ENCODE data around the gene CENPX.

Gene CENPX

DNA sequence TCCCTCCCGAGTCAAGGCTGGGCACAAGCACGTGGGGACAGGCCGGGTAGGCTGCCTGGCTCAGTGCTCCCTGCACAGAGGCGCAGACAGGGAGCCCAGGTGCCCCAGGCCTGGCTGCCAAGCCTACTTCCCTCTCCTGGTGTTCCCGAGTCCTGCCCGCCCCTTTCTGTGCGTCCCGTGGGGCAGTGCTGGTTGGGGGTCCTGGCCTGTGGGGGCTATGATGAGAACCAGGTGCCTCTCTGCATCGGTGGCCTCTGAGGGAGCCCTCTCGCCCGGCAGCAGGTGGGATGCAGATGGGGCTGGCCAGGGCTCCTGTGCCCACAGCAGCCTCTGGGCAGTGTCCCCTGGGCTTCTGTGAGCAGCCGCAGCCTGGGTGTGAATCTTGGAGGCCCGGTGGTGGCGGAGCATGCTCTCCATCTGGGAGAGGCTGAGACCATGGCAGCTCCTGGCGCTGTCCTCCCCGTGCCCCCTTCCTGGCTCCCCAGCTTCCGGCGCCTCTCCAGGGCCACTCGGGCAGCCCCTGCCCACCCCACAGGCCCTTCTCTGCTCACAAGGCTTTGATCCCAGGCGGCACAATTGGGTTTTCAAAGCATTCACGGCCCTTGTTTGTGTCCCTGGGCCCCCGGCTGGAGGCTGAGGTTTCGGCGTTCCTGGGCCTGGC is 7.2 kb downstream of the CENPX start:
- in situ Hi-C loops (cut with HindIII; ENCODE audit: low sequenced_read_pairs) = loop anchor here (10.0 kb wide), 1 partner anchor 399 kb away; the partner anchor contains the start of genes HEXD and OGFOD3

DNA sequence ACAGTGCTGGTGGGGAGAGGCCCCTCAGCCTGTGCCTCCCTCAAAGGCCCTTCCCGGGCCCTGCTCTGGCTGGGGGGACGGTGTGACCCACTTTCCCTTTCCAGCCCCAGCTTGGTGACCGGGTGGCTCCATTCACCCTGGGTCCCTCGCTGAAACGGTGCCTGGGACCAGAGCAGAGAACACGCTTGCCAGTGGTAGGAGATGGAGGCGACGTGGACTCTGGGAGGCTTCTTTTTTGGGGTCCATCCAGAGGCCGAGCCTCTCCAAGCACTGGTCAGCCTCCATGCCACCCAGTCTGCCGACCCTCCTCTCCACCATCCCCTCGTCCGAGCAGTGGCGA is 7.7 kb downstream of the CENPX start:
- in situ Hi-C loops (cut with HindIII; ENCODE audit: low sequenced_read_pairs) = loop anchor here (10.0 kb wide), 1 partner anchor 400 kb away; the partner anchor contains the start of genes HEXD and OGFOD3

DNA sequence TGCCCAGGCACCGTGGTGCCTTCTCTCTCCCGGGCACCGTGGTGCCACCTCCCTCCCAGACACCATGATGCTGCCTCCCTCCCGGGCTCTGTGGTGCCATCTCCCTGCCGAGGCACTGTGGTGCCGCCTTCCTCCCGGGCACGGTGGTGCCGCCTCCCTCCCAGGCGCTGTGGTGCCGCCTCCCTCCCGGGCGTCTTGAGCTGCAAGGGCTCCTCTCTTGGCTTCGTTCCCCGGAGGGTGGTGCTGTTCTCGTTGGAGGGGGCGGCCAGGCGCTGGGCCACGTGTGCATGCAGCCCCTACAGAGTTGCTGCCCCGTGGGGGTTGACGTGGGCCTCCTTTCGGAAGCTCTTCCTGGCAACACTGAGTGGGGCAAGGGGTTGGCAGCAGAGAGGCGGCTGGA is 8.2 kb downstream of the CENPX start:
- in situ Hi-C loops (cut with HindIII; ENCODE audit: low sequenced_read_pairs) = loop anchor here (10.0 kb wide), 1 partner anchor 400 kb away; the partner anchor contains the start of genes HEXD and OGFOD3

DNA sequence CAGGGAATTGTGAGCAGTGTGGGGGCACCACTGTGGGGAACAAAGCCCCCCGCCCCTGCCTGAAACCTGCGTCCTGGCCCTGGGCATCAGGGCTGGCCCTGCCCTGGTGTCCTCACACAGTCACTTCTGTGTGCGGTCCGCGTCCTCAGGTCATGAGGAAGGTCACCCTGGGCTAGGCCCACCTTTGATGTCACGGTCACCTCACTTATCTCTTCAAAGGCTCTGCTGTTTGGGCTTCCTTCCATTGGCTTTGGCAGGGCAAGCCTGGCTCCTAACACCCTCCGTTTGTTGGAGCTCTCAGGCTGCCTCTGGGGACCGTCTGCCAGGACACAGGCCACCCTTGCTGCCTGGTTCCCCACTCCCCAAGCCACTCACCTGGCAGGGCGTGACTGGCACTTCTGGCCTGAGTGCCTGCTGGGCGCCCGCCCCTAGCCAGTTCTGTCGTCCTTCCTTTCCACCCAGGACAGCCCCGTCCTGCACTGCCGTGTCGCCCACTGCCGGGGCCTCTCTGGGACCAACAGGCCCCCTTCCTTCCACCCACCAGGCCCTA is 8.8 kb downstream of the CENPX start:
- in situ Hi-C loops (cut with HindIII; ENCODE audit: low sequenced_read_pairs) = loop anchor here (10.0 kb wide), 1 partner anchor 401 kb away; the partner anchor contains the start of genes HEXD and OGFOD3

DNA sequence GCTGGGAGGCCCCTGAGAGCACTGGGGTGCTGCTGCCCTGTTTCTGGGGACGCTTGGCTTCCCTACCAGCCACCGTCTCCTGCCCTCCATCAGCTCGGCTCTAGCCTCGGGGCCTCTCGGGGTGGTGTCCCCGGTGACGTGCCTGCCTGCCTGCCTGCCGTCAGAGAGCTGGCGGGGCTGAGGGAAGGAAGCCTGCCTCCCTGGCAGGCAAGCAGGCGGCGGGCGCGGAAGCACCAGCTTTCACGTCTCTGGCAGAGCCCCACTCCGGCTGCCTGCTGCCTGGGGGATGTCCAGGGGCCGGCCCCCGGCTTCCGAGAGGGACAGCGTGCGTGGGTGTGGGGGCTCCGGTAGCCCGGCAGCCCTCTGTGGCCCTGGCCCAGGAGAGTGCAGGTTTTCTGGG is 9.3 kb downstream of the CENPX start:
- in situ Hi-C loops (cut with HindIII; ENCODE audit: low sequenced_read_pairs) = loop anchor here (10.0 kb wide), 1 partner anchor 401 kb away; the partner anchor contains the start of genes HEXD and OGFOD3

DNA sequence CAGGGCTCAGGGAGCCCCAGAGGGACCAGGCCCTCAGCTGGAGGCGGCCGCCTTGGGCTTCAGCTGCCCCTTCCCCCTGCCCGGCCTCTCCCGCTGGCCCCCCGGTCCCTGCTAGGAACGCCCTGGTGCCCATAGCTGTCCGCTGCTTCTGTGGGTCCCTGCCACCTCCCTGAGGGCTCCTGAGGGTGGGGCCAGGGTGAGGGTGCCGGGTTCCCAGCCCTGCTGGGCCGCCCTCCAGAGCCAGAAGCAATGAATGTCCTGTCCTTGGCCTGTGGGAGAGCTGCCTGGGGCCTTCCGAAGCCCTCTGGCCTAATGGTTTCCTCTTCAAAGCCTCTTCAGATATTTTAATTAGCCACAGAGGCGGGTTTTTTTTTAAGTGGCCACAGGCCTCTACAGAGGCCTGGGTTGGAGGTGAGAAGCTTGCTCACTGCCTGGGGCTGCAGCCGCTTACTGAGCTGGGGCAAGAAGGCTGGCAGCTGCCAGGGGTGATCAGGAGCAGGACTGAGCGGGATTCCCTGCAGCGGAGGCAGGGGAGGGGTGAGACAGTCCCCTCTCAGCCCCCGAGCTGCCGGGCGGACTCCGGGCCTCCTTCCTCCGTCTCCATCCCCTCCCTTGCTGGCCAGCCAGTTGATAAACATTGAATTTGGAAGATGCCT is 9.9 kb downstream of the CENPX start:
- in situ Hi-C loops (cut with HindIII; ENCODE audit: low sequenced_read_pairs) = loop anchor here (10.0 kb wide), 1 partner anchor 402 kb away; the partner anchor contains the start of genes HEXD and OGFOD3

DNA sequence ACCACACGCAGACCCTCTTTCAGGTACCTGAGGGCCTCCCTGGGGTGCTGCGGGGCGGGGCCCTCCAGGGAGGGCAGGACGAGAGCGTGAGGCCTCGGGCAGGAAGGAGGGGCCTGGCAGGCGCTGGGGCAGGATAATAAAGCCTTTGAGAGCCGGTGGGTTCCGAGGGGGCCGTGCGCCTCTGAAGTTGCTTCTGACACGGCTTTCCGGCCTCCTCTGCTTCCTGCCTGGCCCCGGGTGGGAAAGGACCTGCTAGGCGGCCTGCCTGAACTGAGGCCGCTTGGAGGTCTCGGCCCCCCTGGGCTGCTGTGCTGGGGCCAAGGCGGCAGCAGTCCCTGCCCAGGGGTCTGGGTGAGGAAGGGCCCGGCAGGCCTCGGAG is 10.4 kb downstream of the CENPX start:
- in situ Hi-C loops (cut with HindIII; ENCODE audit: low sequenced_read_pairs) = loop anchor here (10.0 kb wide), 1 partner anchor 403 kb away; the partner anchor contains the start of genes HEXD and OGFOD3

DNA sequence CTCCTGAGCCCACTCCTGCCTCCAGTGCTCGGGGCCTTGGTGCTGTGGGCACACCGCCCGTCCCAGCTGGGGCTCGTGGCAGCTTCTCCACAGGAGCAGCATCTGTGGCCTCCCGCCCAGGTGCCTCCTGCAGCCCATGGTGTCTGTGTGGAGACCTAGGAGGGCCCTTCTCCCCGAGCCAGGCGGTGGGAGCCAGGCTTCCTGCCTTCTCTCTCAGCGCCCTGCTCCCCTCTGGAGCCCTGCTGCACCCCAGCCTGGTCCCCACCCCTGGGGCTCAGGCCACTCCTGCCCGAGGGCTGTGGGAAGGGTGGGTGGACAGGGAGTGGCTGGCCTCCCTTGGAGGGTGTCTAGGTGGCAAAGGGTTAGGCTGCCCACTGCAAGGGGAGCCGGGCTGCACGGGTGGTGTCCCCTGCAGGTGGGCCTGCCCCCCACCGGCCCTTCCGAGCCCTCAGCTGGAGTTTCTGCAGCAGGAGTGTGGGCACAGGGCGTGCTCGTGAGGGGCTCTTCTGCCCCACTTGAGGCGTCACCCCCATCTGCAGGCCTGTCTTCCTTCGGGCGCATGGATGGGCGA is 11.0 kb downstream of the CENPX start:
- in situ Hi-C loops (cut with HindIII; ENCODE audit: low sequenced_read_pairs) = loop anchor here (10.0 kb wide), 1 partner anchor 403 kb away; the partner anchor contains the start of genes HEXD and OGFOD3

DNA sequence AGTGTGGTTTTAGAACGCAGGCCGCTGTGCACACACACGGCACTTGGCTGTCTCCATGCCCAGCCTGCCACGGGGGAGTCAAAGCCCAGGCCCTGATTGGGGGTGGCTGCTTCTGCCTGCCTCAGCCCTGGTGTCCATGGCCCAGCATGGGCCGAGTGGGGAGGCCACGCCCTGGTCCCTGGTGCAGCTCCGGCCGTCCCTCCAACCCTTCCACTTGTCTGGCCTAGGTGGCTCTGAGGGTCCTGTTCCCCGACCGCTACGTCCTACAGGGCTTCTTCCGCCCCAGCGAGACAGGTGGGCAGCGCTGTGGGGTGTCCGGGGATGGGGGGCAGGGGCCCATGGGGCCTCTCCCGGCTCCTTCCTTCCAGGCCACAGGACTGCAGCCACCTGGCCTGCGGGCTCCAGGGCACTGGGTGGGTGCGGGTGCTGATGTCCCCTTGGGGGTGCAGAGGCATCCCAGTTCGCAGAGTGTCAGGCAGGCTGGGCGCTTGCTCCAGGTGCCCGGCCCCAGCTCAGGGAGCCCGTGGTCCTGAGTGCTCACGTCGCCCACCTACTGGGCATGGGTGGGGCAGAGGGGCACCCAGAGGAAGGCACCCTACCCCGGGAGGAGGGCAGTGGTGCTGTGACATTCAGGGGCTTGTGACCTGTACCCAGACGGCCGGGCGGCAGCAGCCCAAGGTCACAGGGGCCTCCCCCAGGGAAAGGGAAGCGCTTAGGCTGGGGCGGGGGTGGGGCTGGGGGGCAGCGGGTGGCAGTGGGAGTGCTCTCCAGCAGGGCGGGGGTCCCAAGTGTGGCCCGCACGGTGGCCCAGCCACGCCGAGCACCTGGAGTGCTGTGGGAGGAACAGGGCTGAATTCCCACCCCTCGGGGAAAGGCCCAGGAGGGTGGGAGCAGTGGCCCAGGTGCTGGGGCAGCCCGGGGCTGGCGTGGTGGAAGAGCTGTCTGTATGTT is 11.8 kb downstream of the CENPX start:
- in situ Hi-C loops (cut with HindIII; ENCODE audit: low sequenced_read_pairs) = loop anchor here (10.0 kb wide), 1 partner anchor 404 kb away; the partner anchor contains the start of genes HEXD and OGFOD3

DNA sequence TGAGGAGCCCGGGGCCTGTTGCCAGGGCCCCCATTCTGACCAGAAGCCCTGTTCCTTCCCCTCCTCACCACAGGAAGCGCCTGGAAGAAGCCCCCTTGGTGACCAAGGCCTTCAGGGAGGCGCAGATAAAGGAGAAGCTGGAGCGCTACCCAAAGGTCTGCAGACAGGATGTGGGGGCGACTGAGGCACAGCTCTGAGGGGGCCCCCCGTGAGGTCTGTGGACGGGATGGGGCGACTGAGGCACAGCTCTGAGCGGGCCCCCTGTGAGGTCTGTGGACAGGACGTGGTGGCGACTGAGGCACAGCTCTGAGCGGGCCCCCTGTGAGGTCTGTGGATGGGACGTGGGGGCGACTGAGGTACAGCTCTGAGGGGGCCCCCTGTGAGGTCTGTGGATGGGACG is 13.3 kb downstream of the CENPX start:
- in situ Hi-C loops (cut with HindIII; ENCODE audit: low sequenced_read_pairs) = no loop called here

DNA sequence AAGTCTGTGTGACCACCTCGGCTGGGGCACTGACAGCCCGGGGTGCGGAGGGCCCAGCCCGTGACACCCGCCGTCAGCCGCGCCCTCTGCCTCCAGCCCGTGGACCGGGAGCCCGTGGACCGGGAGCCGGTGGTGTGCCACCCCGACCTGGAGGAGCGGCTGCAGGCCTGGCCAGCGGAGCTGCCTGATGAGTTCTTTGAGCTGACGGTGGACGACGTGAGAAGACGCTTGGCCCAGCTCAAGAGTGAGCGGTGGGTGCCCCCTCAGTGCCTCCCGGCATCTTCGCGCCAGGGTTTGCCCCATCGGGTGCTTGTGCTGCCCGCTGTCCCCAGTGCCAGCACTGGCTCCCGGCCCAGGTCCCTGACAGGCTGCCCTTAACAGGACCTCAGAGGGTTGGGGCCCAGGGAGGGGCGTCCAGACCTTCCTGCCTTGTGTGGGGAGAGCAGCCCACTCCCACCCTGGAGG is 13.7 kb downstream of the CENPX start:
- in situ Hi-C loops (cut with HindIII; ENCODE audit: low sequenced_read_pairs) = no loop called here

DNA sequence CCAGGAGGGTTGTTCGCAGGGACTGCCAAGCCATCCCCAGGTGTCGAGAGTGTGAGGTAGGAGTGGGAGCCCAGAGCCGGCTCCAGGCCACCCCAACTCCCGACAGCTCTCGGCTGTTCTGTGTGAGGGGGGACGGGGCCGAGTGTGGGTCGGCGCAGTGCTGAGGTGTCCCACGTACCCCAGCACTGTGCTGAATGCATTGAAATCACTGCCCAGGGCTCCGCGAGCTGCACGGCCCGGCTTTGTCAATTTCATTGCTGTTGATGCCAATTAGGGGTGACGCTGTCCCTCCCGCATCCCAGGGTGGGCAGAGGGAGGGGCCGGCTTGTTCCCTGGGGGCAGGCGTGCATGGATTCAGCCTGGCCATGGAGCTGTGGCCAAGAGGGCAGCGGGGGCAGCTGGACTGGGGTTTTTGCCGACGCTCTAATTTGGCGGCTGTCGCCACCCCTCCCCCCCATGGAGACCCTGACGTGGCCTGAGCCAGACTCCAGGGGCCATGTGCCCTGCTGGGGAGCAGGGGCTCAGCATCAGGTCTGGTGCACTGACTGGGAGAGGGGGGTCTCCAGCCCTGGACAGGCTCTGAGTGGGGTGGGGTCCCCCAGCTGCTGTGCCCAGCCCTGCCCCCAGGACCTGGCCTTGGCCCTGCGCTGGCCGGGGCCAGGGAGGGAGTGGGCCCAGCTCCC is 14.3 kb downstream of the CENPX start:
- in situ Hi-C loops (cut with HindIII; ENCODE audit: low sequenced_read_pairs) = no loop called here

DNA sequence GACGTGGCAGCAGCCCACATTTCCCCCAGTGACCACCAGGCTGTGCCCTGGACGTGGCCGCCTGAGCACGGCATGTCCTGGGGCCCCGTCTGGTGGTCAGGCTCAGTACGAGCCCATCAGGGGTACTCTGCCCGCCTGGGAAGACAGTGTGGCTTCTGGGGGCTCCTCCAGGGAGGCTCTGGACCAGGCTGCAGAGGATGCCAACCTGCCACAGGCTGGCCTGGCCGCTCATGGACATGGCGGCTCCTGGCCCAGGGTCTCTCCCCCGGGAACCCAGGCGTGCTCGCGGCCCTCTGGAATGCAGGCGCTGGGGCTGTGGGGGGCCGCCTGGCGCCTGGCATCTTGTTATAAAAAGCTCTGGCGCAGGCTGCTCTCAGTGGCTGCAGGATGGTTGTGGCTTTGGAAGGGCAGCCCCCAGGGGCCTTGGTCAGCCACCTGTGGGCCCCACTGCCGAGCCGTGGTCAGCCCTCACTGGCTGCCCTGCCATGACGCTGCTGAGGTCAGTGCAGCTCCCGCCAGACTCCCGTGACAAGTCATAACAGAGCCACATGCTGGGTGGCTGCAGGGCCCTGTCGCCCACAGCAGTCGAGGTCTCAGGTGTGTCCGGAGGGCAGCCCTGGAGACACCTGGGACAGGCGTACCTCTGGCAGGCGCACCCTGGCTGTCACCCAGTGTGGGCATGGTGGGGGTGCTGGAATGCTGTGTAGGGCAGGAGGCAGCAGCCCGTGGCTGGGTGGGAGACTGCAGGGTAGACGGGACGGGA is 15.0 kb downstream of the CENPX start:
- in situ Hi-C loops (cut with HindIII; ENCODE audit: low sequenced_read_pairs) = no loop called here

DNA sequence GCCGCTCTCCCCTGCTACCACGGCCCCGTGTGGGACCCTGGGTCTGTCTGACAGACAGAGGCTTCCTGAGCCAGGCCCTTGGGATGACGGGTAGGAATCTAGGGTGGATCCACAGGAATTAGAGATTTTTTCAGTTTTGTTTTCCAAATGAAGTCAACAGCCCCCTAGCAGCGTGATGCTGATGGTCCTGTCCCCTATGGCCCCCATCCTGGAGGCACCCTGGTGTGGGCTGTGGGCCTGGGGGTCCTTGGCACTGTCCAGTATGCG is 15.5 kb downstream of the CENPX start:
- in situ Hi-C loops (cut with HindIII; ENCODE audit: low sequenced_read_pairs) = no loop called here

DNA sequence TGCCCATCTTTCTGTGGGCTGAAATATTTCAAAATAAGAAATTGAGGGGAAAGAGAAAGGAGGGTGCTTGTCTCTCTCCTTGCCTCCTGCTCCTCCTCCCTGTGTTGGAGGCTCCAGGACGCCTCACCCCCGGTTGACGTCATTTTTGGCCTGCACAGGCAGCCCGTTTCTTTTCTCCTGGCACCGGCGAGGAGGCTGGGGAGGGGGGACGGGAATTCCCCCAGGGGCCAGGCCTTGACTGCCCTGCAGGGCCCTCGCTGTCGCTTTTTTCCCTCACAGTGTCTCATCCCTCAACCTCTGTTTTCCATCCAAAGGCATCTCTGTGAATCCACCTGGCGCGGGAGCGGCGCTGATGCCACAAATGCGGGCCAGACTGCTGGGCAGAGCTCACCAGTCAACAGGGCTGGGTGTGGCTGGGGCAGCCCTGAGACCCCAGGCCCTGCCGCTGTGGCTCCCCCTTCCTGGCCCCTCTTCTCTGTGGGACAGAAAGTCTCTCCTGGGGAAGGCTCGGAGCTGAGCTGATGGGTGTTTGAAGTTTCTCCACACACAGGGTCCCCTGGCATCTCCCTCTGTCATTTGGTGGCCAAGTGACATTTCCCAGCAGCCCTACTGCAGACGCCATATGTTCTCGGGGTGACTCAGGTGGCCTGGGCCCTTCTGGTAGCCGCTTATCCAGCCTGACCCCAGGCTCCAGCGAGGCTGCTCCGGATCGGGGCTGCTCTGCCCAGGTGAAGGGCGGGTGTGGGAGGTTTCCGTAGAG is 16.0 kb downstream of the CENPX start:
- in situ Hi-C loops (cut with HindIII; ENCODE audit: low sequenced_read_pairs) = no loop called here

DNA sequence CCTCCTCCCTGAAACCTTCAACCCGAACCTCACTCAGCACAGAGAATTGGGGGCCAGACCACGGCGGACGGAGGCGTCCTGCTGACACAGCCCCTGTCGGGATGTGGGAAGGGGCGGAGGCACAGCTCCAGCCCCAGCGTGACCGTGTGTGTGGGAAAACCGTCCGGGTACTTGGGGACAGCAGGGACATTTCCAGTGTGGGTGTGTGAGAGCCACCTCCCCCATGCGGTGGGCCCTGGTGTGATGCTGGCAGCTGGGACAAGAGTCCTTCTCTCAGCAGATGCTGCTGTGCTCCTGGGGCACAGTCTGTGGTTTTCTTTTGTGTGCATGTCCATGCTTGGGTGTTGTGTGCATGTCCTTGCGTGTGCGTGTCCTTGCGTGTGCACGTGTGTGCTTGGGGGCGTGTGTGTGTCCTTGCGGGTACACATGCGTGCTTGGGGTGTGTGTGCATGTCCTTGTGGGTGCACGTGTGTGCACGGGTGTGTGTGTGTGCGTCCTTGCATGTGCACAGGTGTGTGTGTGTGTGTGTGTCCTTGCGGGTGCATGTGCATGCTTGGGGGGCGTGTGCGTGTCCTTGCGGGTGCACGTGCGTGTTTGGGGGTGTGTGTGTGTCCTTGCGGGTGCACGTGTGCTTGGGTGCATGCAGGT is 16.9 kb downstream of the CENPX start:
- in situ Hi-C loops (cut with HindIII; ENCODE audit: low sequenced_read_pairs) = no loop called here

DNA sequence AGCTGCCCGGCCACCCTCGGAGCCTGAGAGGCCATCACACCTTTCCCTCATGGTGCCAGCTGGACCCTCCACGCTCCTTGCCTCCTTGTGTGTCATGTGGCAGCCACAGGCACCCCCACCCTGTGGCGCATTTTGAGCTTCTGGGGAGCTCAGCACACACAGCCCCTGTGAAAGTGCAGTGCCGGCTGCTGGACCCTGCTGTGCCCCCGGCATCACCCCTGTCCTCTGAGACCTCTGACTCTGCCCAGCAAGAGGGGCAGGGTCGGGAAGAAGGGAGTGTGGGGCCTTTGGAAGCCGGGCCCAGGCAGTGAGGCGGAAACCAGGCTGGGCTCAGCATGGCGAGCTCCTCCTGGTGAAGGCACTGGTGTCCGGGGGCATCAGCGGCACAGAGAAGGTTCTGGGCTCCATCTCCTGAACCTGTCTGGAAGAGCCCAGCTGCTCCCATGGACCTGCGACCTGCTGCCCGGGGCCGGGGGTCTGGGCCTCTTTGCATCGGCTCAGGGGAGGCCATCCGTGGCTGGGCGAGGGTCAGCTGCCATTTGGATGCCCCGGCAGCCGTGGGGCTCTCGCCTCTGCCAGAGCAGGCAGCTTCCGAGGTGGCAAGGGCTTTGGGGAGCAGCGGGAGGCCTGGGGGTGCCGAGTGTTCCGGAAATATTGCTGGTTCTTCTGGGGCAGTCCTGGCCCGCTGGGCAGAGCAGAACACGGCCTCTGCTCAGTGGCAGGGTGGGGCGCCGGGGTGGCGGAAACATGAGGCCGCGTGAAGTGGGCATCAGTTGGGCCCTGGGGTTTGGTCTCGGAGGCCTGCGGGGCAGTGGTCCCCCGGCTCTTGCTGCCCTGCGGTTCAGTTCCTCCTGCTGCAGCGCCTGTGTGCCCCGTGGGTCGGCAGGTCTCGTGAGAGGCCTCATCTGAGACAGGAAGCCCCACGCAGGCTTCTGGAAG is 17.9 kb downstream of the CENPX start:
- in situ Hi-C loops (cut with HindIII; ENCODE audit: low sequenced_read_pairs) = no loop called here
